NCI-H2029 (cell line): Measurements from ENCODE around the gene FAM111B.

Source experiments
- DNase-seq: peaks from one replicate; lab custom pipeline; 2025; lab: John Stamatoyannopoulos, UW

The FAM111B gene

DNA sequence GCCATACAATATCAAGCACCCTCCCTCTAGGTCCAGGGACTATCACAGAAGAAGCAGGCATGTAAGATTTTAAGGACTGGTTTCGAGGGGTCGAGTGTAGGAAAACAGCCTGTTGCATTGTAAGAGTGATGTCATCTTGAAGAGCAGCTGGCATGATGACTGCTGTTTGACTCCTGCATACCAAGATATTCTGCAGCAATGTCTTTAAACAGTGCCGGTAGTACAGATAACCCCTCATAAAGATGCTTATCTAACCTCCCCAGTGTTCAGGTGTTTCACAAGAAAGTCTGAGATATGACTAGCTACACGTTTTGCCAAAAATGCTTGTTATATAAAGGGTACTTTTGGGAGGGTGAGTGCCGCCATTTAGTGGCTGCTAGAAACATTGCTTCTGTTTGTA is 47.6 kb downstream of the FAM111B start:
- no peak for DNase-seq

DNA sequence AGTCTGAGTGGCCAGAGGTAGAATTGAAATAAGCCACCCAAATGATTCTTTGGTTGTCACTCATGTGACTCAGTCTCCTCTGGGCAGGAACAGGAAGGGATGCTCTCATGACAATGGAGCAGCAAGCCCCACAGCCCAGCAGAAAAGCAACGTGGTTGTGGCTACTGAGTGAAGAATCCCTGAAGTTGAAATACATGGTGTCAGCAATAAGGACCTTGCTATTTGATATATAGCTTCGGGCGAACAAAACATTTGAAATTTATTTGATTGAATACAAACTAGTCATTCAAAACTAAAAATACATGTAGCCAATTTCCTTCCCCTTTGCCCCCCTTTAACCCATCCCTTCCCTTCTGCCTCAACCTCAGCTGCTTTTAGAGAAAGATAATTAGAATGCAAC is 50.4 kb downstream of the FAM111B start:
- no peak for DNase-seq

DNA sequence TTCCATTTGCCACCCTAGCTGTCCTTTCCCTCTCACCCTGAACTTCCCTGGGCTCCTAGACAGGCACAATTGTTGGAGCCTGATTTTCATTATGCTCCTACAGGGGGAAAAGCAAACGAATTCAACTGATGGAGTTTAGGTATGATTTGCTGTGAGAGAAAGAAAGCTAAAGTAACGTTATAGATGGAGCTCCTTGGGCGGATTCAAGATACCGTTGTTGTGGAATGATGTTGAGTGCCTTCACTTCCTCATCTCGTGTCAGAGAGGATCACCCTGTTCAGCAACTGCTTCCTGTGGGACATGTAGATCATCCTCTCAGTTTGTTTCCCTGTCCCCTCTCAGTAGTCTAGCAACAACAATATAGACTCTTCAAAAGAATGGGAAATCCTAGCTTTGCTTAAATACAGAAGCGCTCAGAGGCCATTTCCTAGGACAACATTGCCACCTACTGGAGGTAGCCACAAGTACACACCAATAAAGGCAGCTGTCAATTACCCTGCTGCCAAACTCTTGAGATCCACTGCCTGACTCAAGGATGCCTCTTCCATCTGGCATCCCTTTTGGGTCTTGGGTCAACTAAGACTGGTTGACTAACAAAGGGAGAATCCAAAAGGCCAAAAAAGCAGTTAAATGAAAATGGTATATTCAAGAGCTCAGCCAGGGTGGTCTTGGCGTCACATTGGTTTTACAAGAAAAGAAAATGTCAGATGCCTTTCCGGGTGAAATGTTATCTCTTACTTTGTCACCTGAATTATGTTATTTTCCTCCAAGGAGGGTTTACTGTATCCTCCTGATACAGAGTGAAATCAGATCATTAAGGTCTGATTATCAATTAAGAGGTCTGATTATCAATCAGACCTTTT is 51.4 kb downstream of the FAM111B start:
- DNase-seq: peak; percentile 79

DNA sequence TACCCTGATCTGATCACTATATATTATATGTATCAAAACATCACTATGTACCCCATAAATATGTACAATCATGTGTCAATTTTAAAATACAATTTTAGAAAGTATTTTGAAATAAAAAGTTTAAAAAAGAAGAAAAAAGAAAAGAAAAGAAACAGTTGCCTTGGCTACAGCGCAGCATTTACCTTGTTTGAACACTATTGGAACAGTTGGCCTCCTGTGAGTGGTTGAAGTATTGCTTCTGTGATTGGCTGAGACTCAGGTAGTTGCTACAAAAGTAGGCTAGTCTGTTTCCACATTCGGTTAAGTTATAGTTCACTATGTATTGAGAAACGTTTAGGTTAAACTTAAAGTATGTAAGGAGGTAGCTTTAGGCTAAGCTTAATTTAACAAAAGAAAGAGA is 57.0 kb downstream of the FAM111B start:
- no peak for DNase-seq

DNA sequence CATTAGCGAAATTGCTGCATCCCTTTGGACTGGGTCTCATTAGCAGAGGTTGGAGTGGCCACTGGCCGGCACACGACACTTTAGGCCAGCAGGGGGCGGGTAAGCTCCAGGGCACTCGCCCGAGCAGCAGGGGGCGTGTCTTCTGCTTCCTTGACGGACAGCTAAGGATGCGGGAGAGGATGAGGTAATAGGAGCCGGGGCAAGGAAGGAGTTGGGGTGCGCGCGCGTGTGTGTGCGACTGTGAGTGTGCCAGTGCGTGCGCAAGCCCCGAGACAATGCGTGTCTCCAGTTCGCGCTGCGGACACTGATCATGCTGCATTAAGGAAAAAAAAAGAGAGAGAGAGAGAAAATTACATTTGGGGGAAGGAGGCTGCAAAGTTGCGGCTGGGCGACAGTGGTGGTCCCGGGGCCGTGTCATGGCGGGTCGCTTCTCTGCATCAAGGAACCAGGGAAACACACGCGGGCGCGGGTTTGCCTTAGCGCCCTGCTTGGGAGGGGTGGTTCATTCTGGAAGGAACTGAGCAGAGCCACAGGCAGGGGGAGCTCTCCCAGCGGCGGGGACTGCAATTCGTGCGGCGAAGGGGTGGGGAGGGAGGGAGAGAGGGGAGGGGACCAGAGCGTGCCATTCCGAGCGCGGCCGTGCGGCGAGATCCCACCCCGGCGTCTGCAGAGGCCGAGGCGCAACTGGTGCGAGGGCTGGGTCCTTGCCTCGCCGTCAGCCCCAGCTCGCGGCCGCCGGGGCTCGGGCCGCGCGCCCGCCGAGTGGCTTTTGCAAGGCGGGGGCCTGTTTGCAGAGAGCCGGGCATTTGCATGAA is 64.7 kb downstream of the FAM111B start, which contains the start of gene DTX4:
TSS of gene DTX4 (plus strand) at position 625 of the 815 bp plus-strand sequence. CDS start 464 bp downstream, outside the sequence.
- DNase-seq: peak; percentile 85

DNA sequence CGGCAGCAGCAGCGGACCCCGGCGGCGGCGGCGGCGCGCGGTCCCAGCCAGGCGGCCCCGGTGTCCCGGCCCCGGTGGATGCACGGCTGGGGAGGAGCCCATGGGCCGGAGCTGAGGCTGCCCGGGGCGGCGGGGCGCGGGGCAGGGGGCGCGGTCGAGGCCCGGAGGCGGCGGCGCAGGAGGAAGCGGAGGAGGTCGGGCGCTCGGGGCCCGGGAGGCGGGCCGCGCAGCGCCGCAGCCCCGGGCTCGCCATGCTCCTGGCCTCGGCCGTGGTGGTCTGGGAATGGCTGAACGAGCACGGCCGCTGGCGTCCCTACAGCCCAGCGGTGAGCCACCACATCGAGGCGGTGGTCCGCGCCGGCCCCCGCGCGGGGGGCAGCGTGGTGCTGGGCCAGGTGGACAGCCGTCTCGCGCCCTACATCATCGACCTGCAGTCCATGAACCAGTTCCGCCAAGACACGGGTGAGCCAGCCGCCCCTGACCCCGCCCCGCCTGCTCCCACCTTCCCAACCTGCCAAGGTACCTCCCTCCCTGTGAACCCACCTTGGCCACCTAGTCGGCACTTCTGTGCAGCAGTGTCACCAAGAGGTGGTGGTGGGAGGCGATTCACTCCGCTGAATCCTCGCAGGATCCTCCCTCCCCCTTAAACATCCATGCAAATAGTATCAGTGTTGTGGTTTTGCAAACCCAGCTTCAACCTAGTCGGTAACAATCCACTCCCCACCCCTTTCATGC is 65.5 kb downstream of the FAM111B start:
- DNase-seq: no peak

DNA sequence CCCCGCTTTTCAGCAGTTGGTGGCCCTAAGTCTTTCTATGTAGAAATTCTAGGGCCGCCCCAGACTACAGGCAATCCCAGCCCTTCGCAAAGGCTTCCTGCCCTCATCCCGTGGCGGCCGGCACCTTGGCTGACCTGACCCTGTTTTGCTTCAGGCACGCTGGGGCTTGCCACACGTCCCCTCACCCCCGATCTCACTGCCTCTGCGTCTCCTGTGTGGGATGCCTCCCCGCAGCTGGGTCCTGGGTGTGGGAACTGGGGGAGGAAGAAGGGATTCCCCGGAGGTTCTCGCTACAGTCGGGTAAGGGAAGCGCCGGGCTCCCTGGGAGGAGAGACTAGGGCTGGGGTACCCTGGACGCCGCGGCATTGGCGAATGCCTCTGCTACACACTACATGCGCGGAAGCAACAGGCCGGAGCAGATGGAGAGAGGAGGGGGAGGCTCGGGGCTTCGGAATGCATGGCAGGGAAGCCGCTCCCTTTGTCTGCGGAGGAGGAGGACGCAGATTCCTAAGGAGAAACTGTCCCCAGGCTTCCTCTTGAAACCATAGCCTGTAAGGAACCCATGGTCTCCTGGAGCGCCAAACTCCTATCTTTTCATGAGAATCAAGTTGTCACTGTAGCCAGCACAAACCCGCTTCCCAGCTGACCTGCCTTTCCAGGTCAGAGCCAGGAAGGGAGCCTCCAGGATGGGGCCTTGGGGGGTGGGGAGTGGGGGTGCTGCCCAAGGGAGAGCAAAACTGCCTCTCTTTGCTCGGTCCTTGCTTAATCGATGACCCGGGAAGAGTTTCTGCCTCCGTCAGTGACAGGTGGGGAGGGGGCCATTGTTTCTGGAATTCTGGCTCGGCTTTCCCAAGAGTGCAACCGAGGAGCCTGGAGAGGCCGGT is 66.3 kb downstream of the FAM111B start:
- DNase-seq: no peak

DNA sequence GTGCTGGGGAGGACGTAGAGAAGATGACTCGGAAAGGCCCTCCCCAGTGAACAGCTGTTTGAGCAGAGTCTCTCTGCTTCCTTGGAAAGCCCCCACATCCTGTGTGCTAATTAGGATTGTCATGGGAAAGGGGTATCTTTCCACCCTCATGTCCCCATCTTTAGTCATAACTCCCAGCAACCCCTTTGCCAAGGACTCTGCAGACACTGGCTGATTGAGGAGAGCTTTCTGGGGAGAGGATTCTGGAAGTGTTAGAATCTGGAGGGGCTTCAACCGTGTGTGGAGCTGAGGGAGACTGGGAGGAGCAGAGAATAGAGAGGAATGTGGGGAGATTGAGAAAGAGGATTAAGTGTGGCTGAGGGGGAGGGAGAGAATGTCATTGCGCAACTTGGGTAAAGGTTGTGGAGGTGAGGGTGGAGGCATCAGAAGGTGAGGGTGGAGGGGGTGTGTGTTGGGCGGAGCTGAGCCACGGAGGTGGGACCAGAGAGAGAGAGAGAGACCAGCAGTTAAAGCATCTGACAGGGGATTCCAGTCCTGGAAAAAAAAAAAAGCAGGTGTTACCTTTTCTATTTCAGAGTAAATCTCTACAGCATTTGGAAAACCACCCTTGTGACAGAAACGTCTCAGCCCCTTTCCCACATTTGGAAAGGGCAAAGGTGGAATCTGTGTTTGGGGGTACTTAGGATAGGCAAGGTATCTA is 67.1 kb downstream of the FAM111B start:
- DNase-seq: no peak

DNA sequence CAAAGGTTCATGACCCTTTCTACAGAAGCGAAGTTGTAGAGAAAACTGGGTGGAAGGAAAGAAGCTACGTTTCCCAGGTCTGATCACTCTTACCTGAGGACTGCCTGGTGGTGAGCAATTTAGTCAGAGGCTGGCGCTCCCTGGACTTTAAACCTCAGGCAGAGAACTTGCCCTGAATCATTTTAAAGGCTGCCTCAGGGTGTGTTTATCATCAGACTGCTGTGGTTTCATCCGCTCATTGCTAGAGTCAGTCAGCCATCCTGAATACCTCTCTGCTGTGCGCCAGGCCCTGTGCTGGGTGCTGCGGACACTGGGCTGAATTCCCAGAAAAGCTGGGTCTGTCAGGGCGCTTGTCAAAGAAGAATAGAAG is 67.6 kb downstream of the FAM111B start:
- no peak for DNase-seq

DNA sequence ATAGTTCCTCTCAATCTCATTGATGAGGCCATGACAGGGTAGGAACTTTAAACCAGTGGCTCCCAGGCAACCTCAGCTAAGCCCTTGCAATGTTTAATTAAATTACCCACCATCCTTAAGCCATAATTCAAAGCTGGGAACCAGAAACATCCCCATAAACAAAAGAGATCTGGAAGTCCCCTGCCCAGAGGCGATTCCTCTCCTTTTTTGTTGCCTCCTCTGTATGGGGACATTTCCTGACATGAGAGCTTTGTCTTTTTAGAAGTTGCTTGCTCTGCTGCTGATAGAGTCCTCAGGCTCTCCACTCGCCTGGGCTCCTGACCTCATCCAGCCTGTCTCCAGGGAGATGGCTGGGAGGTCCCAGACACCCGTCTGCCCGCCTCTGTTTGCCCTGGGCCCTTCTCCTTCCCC is 68.1 kb downstream of the FAM111B start:
- DNase-seq: no peak

DNA sequence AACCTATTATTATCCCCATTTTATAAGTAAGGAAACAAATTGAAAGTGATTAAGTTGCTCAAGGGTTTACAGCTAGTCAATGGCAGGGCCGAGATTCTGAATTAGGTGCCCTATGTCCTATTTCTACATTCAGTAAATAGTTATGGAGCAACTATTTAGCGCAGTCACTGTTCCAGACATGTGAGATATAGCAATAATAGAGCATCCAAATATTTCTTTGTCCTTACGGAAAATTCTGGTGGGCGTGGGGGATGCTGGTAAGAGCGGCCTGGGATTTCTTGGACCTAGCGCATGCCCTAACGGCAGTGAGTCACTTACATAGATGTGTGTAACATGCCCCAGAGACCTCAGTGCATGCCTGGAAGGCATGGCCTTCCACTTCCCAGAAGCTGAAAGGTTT is 69.3 kb downstream of the FAM111B start:
- DNase-seq: no peak
